GM18861 (cell line): ENCODE data around the gene METTL9.
"Not testable (repeated sequence)": the region's sequence is repeated elsewhere in the genome, so short reads cannot be mapped to it uniquely, and the experiment has no call there.

Source experiments
- ATAC-seq: cut with Tn5 transposase; IDR thresholded peaks from one replicate; pipeline ENCODE4 v1.9.1; 2021; ENCODE audit not compliant: unreplicated experiment

The METTL9 gene

DNA sequence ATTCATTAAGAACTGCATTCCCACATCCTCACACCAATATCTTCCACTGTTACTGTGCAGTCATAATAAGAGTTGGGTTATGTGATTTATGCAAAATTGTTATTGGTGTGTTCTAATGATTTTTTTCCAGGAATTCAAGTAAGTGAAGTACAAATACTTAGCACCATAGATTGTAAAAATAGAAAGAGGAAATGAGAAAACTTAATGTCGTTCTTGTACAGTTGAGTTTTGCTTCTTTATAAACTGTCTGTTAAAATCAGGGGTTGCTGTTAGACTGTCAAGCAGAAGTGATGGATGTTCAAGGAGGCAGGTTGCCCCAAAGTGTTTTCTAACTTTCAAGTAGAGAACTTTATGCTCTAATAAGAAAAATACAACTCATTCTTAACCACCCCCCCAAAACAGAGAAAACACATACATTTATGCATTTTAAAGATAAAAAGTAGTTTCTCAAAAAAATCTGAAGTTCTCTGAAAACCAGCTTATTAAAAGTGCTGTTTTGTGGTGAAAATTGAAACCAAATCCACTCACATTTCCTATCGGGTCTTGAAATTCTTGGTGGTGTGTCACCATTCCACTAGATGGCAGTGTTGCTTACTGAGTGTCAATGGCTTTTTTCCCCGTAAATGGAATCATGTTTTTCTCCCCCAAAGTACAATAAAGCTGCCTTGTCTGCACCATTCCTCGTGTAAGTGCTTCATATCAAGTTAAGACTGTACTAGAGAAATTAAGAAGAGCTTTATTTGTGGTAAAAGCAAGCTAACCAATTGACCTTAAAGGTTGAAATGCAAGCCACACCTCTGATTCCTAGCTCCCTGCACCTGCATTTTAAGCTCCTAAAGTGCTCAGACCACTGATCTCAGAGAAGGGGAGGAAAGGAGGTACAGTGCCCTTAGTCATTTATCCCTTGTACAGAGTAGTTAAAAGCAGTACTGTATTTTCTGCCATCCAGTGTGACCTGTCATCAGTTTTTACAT, 57.7 kb downstream of the METTL9 start:
- ATAC-seq, result no peak

DNA sequence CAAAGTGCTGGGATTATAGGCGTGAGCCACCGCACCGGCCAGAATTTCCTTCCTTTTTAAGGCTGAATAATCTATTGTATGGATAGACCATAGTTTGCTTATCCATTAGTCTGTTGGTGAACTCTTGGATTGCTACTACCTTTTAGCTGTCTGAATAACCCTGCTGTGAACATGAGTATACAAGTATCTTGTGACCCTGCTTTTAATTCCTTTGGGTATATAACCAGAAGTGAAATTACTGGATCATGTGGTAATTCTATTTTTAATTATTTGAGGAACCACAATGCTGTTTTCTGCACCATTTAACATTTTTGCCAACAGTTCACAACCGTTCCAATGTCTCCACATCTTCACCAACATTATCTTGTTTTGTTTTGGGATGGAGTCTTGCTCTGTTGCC, 59.7 kb downstream of the METTL9 start:
- ATAC-seq, result no peak

- no peak for ATAC-seq
These were observed 64.7 kb downstream of the METTL9 start, which contains the start of gene OTOA for GRCh38 chr16:21663889-21664647. Gene OTOA (plus strand): TSS chr16:21663968. CDS start chr16:21678515, 14,547 bp downstream.

DNA sequence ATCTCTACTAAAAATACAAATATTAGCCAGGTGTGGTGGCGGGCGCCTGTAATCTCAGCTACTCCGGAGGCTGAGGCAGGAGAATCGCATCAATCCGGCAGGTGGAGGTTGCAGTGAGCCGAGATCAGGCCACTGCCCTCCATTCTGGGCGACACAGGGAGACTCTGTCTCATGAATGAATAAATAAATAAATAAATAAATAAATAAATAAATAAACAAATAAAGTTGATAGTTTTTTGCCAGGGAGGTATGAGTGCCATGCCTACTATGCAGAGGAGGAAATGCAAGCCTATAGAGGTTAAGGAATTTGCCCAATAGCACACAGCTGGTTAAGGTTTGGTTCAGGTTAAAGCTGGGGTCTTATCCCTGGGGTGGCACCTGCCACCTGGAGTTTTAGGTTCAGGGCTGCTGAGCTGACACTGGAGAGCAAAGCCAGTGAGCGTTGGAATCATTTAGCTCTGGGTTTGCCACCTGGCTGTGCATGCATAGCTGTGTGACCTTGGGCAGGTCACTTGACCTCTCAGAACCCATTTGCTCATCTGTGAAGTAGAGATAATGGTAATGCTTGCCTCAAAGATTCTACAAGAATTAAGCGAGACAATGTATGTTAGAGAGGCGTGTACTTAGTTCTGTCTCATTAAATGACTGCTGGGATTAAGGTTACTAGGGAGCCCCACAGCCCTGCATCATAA, 65.6 kb downstream of the METTL9 start:
- ATAC-seq, result no peak

- ATAC-seq, result no peak
These were observed 67.4 kb downstream of the METTL9 start for GRCh38 chr16:21666772-21667171.

DNA sequence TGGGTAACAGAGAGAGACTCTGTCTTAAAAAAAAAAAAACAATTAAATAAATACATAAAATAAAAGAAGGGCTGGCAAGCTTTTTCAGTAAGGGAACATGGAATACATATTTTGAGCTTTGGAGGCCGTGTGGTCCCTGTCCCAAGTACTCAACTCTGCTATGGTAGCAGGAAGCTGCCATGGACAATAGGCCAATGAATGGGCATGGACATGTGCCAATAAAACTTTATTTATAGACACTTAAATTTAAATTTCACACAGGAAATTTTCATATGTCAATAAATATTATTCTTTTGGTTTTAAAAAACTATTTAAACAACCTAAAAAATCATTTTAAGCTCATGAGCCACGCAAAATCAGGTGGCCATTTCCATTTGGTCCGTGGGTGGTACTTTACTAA, 68.2 kb downstream of the METTL9 start:
- no peak for ATAC-seq

DNA sequence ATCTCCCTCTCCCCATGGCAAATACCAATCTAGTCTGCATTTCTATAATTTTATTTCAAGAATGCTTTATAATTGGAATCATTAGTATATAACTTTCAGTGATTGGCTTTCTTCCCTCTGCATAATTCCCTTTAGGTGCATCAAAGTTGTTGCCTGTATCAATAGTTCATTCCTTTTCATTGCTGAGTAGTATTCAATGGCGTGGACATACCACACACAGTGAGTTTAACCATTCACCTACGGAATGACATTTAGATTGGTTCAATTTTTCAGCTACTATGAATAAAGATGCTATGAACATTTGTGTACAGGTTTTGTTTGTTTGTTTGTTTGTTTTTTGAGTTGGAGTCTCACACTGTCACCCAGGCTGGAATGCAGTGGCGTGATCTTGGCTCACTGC, 74.1 kb downstream of the METTL9 start:
- no peak for ATAC-seq

GRCh38 chr16:21674456-21674855, 75.1 kb downstream of the METTL9 start:
- not testable (repeated sequence) for ATAC-seq

DNA sequence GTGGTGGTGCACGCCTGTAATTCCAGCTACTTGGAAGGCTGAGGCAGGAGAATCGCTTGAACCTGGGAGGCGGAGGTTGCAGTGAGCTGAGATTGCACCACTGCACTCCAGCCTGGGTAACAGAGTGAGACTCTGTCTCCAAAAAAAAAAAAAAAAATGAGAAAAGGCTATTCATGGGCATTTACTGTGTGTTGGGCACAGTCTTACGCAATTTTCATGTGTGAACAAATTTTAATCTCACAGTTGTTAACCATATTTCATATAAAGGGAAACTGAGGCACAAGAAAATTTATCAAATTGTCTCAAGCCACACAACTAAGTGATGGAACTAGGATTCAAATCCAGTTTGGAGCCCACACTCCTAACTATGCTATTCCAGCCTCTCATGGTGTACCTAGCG, 81.3 kb downstream of the METTL9 start:
- ATAC-seq, result not testable (repeated sequence)

DNA sequence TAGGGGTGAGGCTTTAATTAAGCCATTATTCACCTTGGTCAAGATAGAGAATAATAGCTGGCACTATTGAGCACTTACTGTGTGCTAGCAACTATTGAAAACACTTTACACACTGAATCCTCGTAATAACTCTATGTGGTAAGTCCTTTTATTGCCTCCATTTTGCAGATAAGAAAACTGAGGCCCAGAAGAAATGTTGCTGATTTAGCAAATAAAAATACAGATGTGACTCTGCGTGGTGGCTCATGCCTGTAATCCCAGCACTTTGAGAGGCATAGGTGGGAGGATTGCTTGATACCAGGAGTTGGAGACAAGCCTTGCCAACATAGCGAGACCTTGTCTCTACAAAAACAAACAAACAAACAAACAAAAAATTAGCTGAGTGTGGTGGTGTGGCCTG, 83.8 kb downstream of the METTL9 start:
- ATAC-seq, result no peak

DNA sequence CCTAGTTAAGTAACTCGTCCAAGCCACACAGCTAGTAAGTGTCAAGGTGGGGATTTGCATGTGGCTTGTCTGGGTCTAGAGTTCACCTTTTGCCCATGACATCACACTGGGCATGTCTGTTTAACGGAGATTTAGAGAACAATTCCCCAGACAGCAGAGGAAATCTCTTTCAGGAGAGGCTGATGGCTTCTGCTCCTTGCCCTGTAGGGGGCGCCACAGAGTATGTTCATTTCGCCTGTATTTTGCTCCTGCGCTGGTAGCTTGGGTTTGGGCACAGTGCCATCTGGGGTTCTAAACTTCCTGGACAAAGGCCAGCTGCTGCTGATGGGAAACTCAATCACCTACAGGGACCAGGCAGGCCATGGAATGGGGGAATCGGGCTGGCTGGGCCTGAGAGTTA, 84.8 kb downstream of the METTL9 start:
- no peak for ATAC-seq

DNA sequence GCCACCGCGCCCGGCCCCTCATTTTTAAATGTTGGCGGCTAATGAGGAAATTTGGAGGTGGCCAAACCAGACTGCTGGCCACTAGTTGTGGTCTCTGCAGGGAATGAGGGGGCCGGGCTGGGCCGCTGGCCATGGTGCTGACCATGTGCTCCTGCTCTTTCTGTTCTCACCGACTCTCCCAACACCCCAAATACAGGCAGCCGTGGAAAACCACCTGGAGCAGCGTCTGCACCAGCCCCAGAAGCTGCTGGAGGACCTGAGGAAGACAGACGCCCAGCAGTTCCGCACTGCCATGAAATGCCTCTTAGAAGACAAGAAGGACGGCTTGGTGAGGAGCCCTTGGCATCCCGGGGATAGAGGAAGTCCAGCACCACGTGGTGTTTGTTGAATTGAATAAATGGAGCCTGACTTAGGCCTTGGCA, 85.7 kb downstream of the METTL9 start:
- no peak for ATAC-seq

DNA sequence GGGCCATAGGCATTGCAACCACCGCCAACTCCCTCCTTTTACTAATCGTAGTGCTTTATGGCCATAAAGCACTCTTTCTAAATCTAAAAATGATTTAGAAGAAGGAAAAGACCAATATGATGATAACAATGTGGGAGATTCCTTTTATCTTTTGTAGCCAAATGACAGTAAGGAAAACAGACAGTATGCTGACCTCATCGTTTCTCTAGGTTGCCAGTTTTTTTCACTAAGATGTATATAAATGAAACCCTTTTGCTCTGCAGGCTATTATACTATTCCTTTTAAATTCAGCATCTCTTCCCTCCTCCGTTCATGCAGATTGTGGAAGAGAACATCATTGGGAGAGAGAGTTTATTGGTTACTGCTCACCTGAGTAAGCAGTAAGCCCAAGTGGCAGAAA, 89.7 kb downstream of the METTL9 start:
- ATAC-seq, result no peak

GRCh38 chr16:21690967-21691366, 91.6 kb downstream of the METTL9 start:
- not testable (repeated sequence) for ATAC-seq

DNA sequence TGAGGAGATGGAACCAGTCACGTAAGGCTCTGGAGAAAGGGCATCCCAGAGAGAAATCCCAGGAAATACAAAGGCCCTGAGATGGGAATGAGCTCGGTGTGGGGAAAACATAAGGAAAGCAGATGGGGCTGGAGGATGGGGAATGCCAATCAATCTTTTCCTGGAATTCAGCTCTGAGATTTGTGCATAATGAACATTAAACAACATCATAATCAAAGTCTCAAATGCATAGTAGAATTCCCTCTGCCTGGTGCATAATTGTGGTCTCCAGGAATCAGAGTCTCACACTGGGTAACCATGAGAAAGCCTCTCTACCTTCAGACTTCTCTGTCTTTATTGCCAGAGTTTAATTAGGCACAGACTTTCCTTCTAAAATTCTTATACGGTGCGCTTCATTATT, 95.2 kb downstream of the METTL9 start:
- ATAC-seq, result no peak

DNA sequence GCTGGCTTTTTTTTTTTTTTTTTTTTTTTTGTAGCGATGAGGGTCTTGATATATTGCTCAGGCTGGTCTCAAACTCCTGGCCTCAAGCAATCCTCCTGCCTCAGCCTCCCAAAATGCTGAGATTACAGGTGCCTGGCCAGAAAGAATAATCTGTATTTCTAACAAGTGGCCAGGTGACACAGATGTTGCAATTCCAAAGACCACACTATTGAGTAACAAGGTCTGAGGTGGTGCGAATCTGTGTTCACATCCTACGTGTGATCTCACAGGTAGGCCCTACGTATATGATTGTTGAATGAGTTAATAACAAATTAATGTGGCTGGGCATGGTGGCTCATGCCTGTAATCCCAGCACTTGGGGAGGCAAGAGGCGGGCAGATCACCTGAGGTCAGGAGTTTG, 97.7 kb downstream of the METTL9 start:
- ATAC-seq, result no peak

GRCh38 chr16:21698169-21699032, 99.0 kb downstream of the METTL9 start:
- ATAC-seq, result no peak

DNA sequence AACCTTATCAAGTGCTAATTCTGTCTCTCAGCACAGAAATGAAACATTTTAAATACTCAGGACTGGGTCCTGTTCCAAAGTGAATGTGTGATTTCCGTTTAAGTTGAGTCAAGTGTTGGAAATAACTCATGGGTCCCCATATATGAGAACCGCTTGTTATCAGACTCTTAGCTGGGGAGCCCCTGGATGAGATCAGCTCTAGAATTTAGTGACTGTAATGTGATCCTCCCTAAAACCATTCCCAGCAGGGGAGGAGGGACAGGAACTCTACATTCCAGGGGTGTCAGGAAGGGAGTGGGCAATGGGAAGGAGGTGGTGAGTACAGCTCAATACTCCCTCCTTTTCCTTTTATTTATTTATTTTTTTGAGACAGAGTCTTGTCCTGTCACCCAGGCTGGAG, 101.9 kb downstream of the METTL9 start:
- ATAC-seq, result no peak

GRCh38 chr16:21702276-21702675, 102.9 kb downstream of the METTL9 start:
- no peak for ATAC-seq

DNA sequence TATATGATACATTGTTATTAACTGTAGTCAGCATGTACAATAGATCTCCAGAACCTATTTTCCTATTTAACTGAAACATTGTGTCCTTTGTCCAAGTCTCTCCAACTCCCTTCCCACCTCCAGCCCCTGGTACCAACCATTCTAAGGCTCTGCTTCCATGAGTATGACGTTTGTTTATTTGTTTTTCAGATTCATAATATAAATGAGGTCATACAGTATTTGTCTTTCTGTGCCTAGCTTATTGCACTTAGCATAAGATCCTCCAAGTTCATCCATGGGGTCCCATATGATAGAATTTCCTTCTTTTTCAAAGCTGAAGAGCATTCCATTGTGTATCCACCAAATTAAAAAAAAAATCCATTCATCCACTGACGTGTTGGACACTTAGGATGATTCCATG, 103.8 kb downstream of the METTL9 start:
- ATAC-seq, result no peak
